Caco-2 (cell line): ENCODE results near the gene COL5A2. TPM values are rescaled to one million over a fixed set of nuclear protein-coding genes. Genes with fewer than 3 reads are reported as not detected.

Experiments
- BruUV-seq: library from RNA; stranded (reverse); fragments of 400-500 nt; replicated peaks from 2 replicates; lab custom pipeline; 2021; lab: Mats Ljungman, UMichigan
- CTCF ChIA-PET: fragments of 300-600 bp; sonication (Branson Sonifier 250); formaldehyde crosslinking; loops from one replicate; lab custom pipeline; 2022; ENCODE audit warnings: antibody characterized with exemption; lab: Charles Lee
- POLR2A ChIA-PET: fragments of 300-600 bp; sonication (Branson Sonifier 250); formaldehyde crosslinking; loops from one replicate; lab custom pipeline; 2022; ENCODE audit warnings: antibody characterized with exemption; lab: Charles Lee
- DNase-seq, 2 experiments: peaks; one replicate each; pipeline versions ENCODE4 v3.0.0 to v3.0.0-alpha.2; 2020 to 2022
- H3K27me3 ChIP-seq: replicated peaks from 2 replicates; pipeline ENCODE4 v1.6.0; 2011; ENCODE audit warnings: low read length; ENCODE audit not compliant: control insufficient read depth, insufficient read depth
- H3K36me3 ChIP-seq: 2 replicates; pipeline ENCODE4 v1.5.1; 2011; ENCODE audit warnings: low read length; ENCODE audit not compliant: control insufficient read depth, insufficient read depth
- H3K4me1 ChIP-seq: fragments of 250-450 bp; sonication (Bioruptor Pico); 2 replicates; pipeline ENCODE4 v1.5.1; 2020; ENCODE audit warnings: mild to moderate bottlenecking
- H3K4me3 ChIP-seq: 2 replicates; pipeline ENCODE4 v1.5.1; 2011; ENCODE audit warnings: low read depth, mild to moderate bottlenecking, control low read depth, low read length
- H3K9me3 ChIP-seq: fragments of 250-450 bp; sonication (Bioruptor Pico); 2 replicates; pipeline ENCODE4 v1.5.1; 2020; ENCODE audit warnings: mild to moderate bottlenecking, moderate library complexity
- H3K27ac Mint-ChIP-seq: one replicate; pipeline ENCODE4 v1.8.0; 2022; ENCODE audit warnings: mixed read lengths; ENCODE audit not compliant: unreplicated experiment
- H3K27me3 Mint-ChIP-seq: one replicate; pipeline ENCODE4 v1.8.0; 2022; ENCODE audit warnings: mixed read lengths; ENCODE audit not compliant: insufficient read depth, unreplicated experiment
- H3K36me3 Mint-ChIP-seq: one replicate; pipeline ENCODE4 v1.8.0; 2022; ENCODE audit warnings: mild to moderate bottlenecking, mixed read lengths; ENCODE audit not compliant: insufficient read depth, unreplicated experiment
- H3K4me1 Mint-ChIP-seq: one replicate; pipeline ENCODE4 v1.8.0; 2022; ENCODE audit warnings: low read depth, mixed read lengths; ENCODE audit not compliant: unreplicated experiment
- H3K4me3 Mint-ChIP-seq: one replicate; pipeline ENCODE4 v1.8.0; 2022; ENCODE audit warnings: mild to moderate bottlenecking, moderate library complexity, mixed read lengths; ENCODE audit not compliant: unreplicated experiment
- H3K9me3 Mint-ChIP-seq: one replicate; pipeline ENCODE4 v1.8.0; 2022; ENCODE audit warnings: mixed read lengths; ENCODE audit not compliant: unreplicated experiment
- intact Hi-C: fragments of 100-400 bp; cut with micrococcal nuclease; formaldehyde crosslinking; loops from one replicate; pipeline ENCODE4 v1.10.0; 2022; ENCODE audit not compliant: unreplicated experiment
- total RNA-seq: library from RNA; stranded (reverse); gene quantifications from 2 replicates; pipeline ENCODE4 v1.2.3, GENCODE V29; 2022
- TF ChIP-seq, protein P1 (sequence below), 2 experiments: fragments of 200-600 bp in 1 of 2; IDR thresholded peaks; 1 replicate in 1 of 2; 2 replicates in 1 of 2; pipeline versions ENCODE4 v1.5.1 to v1.8.0; 2011 to 2022; ENCODE audit warnings: antibody characterized with exemption in 1 of 2, control low read depth in 1 of 2, inconsistent platforms in 1 of 2, low read depth in 1 of 2, low read length in 1 of 2, mild to moderate bottlenecking in 1 of 2, moderate library complexity in 1 of 2; ENCODE audit not compliant: insufficient read depth in 1 of 2, severe bottlenecking in 1 of 2, unreplicated experiment in 1 of 2

Gene COL5A2
- total RNA-seq, 1 experiment from 2014 or later = 244 TPM

DNA sequence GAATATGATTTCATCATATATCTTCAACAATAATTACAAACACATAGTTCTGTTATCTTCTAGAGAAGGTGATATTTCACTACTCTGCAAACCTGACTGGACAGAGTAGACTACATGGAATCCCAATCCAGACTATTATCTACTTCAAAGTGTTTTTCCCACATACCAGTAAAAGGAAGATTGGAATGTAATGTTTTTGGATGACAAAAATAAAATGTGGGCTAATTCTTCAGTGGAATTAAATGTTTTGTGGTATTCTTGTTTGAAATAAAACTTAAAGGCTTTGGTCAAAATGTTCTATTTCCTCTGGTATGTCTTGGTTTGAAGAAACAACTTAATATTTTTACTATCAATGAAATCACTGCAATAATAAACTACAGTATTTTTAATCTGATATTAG, 22.1 kb downstream of the COL5A2 start:
- no TSS peak for BruUV-seq
- Mint-ChIP-seq H3K9me3 (no peaks in the 10 kb centered on the region), H3K4me3 (no peak overlapping the region), H3K36me3 (no peaks in the 10 kb centered on the region), H3K4me1 (peaks cover 25% of the 10 kb centered on the region), H3K27ac (no peak overlapping the region), H3K27me3 (no peaks in the 10 kb centered on the region)
- no peak for DNase-seq
- H3K27me3 ChIP-seq = no peaks in the 10 kb centered on the region
- peaks cover 20% of the 10 kb centered on the region for H3K4me1 ChIP-seq
- H3K4me3 ChIP-seq = no peak overlapping the region
- no peaks in the 10 kb centered on the region for H3K36me3 ChIP-seq
- POLR2A ChIA-PET = no interaction called here
- intact Hi-C loops = no loop called here
- H3K9me3 ChIP-seq = no peaks in the 10 kb centered on the region
- TF ChIP-seq, protein P1, sequence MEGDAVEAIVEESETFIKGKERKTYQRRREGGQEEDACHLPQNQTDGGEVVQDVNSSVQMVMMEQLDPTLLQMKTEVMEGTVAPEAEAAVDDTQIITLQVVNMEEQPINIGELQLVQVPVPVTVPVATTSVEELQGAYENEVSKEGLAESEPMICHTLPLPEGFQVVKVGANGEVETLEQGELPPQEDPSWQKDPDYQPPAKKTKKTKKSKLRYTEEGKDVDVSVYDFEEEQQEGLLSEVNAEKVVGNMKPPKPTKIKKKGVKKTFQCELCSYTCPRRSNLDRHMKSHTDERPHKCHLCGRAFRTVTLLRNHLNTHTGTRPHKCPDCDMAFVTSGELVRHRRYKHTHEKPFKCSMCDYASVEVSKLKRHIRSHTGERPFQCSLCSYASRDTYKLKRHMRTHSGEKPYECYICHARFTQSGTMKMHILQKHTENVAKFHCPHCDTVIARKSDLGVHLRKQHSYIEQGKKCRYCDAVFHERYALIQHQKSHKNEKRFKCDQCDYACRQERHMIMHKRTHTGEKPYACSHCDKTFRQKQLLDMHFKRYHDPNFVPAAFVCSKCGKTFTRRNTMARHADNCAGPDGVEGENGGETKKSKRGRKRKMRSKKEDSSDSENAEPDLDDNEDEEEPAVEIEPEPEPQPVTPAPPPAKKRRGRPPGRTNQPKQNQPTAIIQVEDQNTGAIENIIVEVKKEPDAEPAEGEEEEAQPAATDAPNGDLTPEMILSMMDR (IDR thresholded peaks at IDR 0.05; ENCODE audit: insufficient read depth in 1 of 2, low read depth in 1 of 2, low read length in 1 of 2, severe bottlenecking in 1 of 2, unreplicated experiment in 1 of 2) = no peak
- CTCF ChIA-PET = interaction anchor here (0.7 kb wide), 1 partner anchor 15 kb away, joined by 3 read pairs; no protein-coding TSS in a partner anchor

DNA sequence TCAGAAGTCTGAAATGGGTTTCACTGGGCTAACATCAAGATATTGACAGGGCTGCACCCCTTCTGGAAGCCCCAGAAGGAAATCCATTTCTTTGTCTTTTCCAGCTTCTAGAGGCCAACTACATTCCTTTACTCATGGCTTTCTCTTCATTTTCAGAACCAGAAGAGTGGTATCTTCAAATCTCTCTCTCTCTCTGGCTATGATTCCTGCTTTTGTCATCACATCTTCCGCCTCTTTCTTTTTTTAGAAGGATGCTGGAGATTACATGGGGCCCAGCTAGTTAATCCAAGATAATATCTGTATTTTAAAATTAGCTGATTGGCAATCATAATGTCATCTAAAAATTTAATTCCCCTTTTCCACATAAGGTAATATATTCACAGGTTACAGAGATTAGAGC, 23.8 kb downstream of the COL5A2 start:
- TF ChIP-seq, protein P1 (IDR thresholded peaks at IDR 0.05; ENCODE audit: insufficient read depth in 1 of 2, low read depth in 1 of 2, low read length in 1 of 2, severe bottlenecking in 1 of 2, unreplicated experiment in 1 of 2) = no peak
- no peak for DNase-seq
- Histone ChIP-seq H3K27me3 (no peaks in the 10 kb centered on the region), H3K4me3 (no peak overlapping the region), H3K9me3 (no peaks in the 10 kb centered on the region), H3K36me3 (no peaks in the 10 kb centered on the region), H3K4me1 (peaks cover 26% of the 10 kb centered on the region)
- intact Hi-C loops = no loop called here
- H3K4me3 Mint-ChIP-seq = no peak overlapping the region
- H3K4me1 Mint-ChIP-seq = peaks cover 25% of the 10 kb centered on the region
- no peaks in the 10 kb centered on the region for H3K9me3 Mint-ChIP-seq
- no peaks in the 10 kb centered on the region for H3K27me3 Mint-ChIP-seq
- CTCF ChIA-PET = no interaction called here
- no peak overlapping the region for H3K27ac Mint-ChIP-seq
- BruUV-seq = no TSS peak
- H3K36me3 Mint-ChIP-seq = no peaks in the 10 kb centered on the region
- POLR2A ChIA-PET = no interaction called here

DNA sequence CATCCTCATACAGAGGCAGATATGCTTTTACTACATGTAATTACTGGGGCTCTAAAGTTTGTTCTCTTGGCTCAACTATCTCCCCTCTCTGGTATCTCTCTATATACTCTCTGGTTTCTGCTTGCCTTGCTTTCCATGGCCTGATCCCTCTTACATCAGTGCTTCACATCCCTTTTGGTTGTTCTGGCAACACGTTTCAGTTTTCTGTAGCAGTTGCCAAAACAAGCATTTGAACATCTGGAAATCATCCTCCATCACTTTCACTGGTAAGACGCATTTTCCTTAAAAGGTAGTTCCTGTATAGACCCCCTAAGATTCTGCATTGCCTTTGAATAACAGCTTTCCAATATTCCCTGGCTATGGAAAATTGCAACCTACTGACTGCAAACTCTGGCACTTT, 25.9 kb downstream of the COL5A2 start:
- H3K27me3 Mint-ChIP-seq = no peaks in the 10 kb centered on the region
- Histone ChIP-seq H3K27me3 (no peaks in the 10 kb centered on the region), H3K4me1 (peaks cover 26% of the 10 kb centered on the region), H3K9me3 (no peaks in the 10 kb centered on the region), H3K36me3 (no peaks in the 10 kb centered on the region), H3K4me3 (no peak overlapping the region)
- intact Hi-C loops = no loop called here
- DNase-seq = no peak
- no peaks in the 10 kb centered on the region for H3K36me3 Mint-ChIP-seq
- no peak overlapping the region for H3K4me3 Mint-ChIP-seq
- peaks cover 22% of the 10 kb centered on the region for H3K4me1 Mint-ChIP-seq
- peaks cover under 1% of the 10 kb centered on the region for H3K9me3 Mint-ChIP-seq
- CTCF ChIA-PET = no interaction called here
- POLR2A ChIA-PET = no interaction called here
- no peak overlapping the region for H3K27ac Mint-ChIP-seq
- BruUV-seq = no TSS peak
- TF ChIP-seq, protein P1 (IDR thresholded peaks at IDR 0.05; ENCODE audit: insufficient read depth in 1 of 2, low read depth in 1 of 2, low read length in 1 of 2, severe bottlenecking in 1 of 2, unreplicated experiment in 1 of 2) = no peak
